ENCODE measurements around the gene CREBBP.

DNA sequence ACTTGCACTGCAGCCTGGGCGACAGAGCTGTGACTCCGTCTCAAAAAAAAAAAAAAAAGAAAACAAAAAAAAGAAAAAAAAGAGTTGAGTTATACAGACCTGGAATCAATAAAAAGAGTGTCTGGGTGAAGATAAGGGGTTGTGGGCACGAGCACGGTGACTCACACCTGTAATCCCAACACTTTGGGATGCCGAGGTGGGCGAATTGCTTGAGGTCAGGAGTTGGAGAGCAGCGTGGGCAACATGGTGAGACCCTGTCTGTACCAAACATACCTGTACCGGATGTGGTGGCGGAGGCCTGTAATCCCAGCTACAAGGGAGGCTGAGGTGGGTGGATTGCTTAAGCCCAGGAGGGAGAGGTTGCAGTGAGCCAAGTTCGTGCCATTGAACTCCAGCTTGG lies 161.9 kb downstream of the CREBBP start:
- TF ChIP-seq POLR2A (IDR thresholded peaks at IDR 0.05) (no peak), EP300 (IDR thresholded peaks at IDR 0.05) (no peak)
- TF ChIP-seq, protein P1, sequence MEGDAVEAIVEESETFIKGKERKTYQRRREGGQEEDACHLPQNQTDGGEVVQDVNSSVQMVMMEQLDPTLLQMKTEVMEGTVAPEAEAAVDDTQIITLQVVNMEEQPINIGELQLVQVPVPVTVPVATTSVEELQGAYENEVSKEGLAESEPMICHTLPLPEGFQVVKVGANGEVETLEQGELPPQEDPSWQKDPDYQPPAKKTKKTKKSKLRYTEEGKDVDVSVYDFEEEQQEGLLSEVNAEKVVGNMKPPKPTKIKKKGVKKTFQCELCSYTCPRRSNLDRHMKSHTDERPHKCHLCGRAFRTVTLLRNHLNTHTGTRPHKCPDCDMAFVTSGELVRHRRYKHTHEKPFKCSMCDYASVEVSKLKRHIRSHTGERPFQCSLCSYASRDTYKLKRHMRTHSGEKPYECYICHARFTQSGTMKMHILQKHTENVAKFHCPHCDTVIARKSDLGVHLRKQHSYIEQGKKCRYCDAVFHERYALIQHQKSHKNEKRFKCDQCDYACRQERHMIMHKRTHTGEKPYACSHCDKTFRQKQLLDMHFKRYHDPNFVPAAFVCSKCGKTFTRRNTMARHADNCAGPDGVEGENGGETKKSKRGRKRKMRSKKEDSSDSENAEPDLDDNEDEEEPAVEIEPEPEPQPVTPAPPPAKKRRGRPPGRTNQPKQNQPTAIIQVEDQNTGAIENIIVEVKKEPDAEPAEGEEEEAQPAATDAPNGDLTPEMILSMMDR (IDR thresholded peaks at IDR 0.05), result no peak
